ENCODE measurements around the gene USP25. TPM values are rescaled to one million over a fixed set of nuclear protein-coding genes. Genes with fewer than 3 reads are reported as not detected.

USP25 gene
- total RNA-seq, 1 donor from 2014 or later = 45.2 TPM

GRCh38 chr21:15722591-15723324 lies 7.0 kb upstream of the USP25 start:
- no peak for DNase-seq (ENCODE audit: extremely low spot score, unreplicated experiment)
- Mint-ChIP-seq H3K4me1 (ENCODE audit: unreplicated experiment) (peaks cover 7% of the 10 kb centered on the region), H3K9me3 (ENCODE audit: unreplicated experiment) (peaks cover 10% of the 10 kb centered on the region), H3K36me3 (ENCODE audit: unreplicated experiment) (no peaks in the 10 kb centered on the region), H3K4me3 (ENCODE audit: unreplicated experiment) (no peak overlapping the region), H3K27ac (ENCODE audit: unreplicated experiment) (no peak overlapping the region), H3K27me3 (ENCODE audit: unreplicated experiment) (no peaks in the 10 kb centered on the region)
- TF ChIP-seq CTCF (IDR thresholded peaks at IDR 0.05) = no peak

DNA sequence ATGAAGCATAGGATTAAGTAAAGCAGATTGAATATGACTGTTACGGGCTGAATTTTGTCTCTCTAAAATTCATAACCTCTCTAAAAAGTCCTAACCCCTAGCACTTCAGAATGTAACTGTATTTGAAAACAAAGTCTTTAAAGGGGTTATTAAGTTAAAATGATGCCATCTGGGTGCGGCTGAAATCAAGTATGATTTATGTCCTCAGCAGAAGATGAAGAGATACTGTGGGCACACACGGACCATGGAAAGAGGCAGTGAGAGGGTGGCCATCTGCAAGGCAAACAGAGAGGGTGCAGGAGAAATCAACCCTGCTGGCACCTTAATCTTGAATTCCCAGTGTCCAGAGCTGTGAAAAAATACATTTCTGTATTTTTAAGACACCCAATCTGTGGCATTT lies 3.8 kb upstream of the USP25 start:
- H3K27me3 Mint-ChIP-seq (ENCODE audit: unreplicated experiment) = no peaks in the 10 kb centered on the region
- H3K9me3 Mint-ChIP-seq (ENCODE audit: unreplicated experiment) = peaks cover 6% of the 10 kb centered on the region
- H3K4me3 Mint-ChIP-seq (ENCODE audit: unreplicated experiment) = no peak overlapping the region
- no peak for DNase-seq (ENCODE audit: extremely low spot score, unreplicated experiment)
- H3K4me1 Mint-ChIP-seq (ENCODE audit: unreplicated experiment) = peaks cover 11% of the 10 kb centered on the region
- no peak overlapping the region for H3K27ac Mint-ChIP-seq (ENCODE audit: unreplicated experiment)
- no peaks in the 10 kb centered on the region for H3K36me3 Mint-ChIP-seq (ENCODE audit: unreplicated experiment)
- no peak for TF ChIP-seq CTCF (IDR thresholded peaks at IDR 0.05)

DNA sequence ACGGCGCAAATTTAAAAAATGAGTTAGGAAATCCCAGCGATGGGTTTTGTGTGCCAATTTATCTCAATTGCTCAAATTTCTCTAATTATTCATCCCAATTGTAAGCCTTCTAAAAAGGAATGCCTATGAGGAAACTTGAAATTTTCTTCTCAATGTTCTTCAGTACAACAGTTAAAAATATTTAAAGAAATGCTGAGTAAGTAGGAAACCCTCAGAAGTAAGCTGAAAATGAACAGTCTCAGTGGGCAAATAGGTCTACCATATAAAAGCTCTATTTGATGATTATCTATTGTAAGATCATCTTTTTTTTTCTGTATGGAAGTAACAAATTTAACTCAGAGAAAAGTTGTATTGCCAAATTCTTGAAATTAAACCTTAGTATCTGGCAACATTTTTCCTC lies 1.7 kb upstream of the USP25 start:
- H3K27me3 Mint-ChIP-seq (ENCODE audit: unreplicated experiment) = no peaks in the 10 kb centered on the region
- TF ChIP-seq CTCF (IDR thresholded peaks at IDR 0.05) = no peak
- H3K4me1 Mint-ChIP-seq (ENCODE audit: unreplicated experiment) = peaks cover 27% of the 10 kb centered on the region
- no peak overlapping the region for H3K27ac Mint-ChIP-seq (ENCODE audit: unreplicated experiment)
- no peaks in the 10 kb centered on the region for H3K36me3 Mint-ChIP-seq (ENCODE audit: unreplicated experiment)
- no peaks in the 10 kb centered on the region for H3K9me3 Mint-ChIP-seq (ENCODE audit: unreplicated experiment)
- no peak for DNase-seq (ENCODE audit: extremely low spot score, unreplicated experiment)
- H3K4me3 Mint-ChIP-seq (ENCODE audit: unreplicated experiment) = no peak overlapping the region

GRCh38 chr21:15729346-15729673 lies 472 bp upstream of the USP25 start:
- Mint-ChIP-seq H3K4me1 (ENCODE audit: unreplicated experiment) (peaks cover 28% of the 10 kb centered on the region), H3K27ac (ENCODE audit: unreplicated experiment) (peak overlapping the region; percentile 78), H3K9me3 (ENCODE audit: unreplicated experiment) (no peaks in the 10 kb centered on the region), H3K36me3 (ENCODE audit: unreplicated experiment) (no peaks in the 10 kb centered on the region), H3K27me3 (ENCODE audit: unreplicated experiment) (no peaks in the 10 kb centered on the region), H3K4me3 (ENCODE audit: unreplicated experiment) (peak overlapping the region; percentile 75)
- DNase-seq (ENCODE audit: extremely low spot score, unreplicated experiment) = no peak
- no peak for TF ChIP-seq CTCF (IDR thresholded peaks at IDR 0.05)

DNA sequence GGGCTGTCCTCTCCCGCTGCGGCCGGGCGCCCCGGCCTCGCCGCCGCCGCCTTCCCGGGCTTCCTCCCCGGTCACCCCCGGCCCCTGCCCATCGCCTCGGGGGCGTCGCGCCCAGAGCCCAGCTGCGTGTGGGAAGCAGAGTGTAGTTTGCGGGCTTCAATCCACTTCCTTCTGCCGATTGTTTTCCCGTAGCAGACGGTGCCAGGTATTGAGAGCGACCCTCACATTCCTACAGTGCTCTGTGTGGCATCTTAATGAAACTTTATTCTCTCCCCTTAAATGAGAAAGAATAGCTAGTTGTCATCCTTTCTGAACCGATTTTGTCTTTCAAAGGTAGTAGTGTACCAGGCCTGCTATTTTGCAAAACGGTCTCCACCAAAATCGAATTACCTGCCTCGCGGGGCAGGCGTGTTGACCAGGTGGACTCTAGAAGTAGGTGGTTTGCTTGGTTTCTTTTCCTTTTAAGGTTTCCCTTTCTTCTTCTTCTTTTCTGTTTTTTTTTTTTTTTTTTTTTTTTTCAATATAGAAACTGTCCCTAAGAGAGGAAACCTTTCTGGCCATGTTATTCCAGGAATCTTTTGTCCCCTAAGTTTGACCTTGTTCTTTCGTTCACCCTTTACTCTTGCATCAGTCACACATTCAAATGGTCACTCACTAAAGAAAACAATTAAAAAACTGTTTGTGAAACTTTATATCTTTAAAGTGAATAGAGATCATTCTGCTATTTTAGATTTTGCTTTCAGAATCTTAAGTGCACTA lies 881 bp downstream of the USP25 start:
- Mint-ChIP-seq H3K9me3 (ENCODE audit: unreplicated experiment) (no peaks in the 10 kb centered on the region), H3K27ac (ENCODE audit: unreplicated experiment) (peak overlapping the region; percentile 82), H3K4me3 (ENCODE audit: unreplicated experiment) (peak overlapping the region; percentile 88), H3K27me3 (ENCODE audit: unreplicated experiment) (no peaks in the 10 kb centered on the region), H3K4me1 (ENCODE audit: unreplicated experiment) (peaks cover 31% of the 10 kb centered on the region), H3K36me3 (ENCODE audit: unreplicated experiment) (no peaks in the 10 kb centered on the region)
- no peak for TF ChIP-seq CTCF (IDR thresholded peaks at IDR 0.05)
- no peak for DNase-seq (ENCODE audit: extremely low spot score, unreplicated experiment)
